ENCODE data around the gene CNTNAP2. TPM values are rescaled to one million over a fixed set of nuclear protein-coding genes. Genes with fewer than 3 reads are reported as not detected.

The CNTNAP2 gene
- total and polyA plus RNA-seq, 2 of the 8 experiments (the other 6 are each of a cell fraction or from before 2014, with no cell fraction given), result 27.9 to 71.0 TPM

DNA sequence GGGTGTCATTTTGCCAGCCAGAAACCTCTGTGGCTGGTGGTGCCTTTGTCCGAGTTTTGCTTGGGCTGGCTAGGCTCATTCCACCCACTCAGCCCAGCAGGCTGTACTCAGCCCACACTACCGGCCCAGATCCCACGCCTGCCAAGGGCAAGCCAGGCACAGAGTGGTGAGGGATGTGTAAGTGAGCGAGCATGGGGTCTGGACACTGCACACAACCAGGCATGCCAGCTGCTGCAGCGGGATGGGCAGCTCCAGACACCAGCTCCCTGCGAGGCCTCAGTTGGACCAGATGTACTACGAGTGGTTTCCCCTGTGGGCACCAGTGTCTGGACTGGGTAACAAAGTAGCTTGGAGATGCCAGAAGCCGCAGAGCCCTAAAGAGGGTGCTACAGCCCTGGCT lies 2339.8 kb downstream of the CNTNAP2 start (continued):
- TF ChIP-seq SIRT6 (IDR thresholded peaks at IDR 0.05; ENCODE audit: low read length) (no peak), YY1 (IDR thresholded peaks at IDR 0.05; ENCODE audit: low read depth, low read length) (no peak)
